GM21447 (cell line): Measurements from ENCODE around the gene IL2RA.
"Not testable (repeated sequence)": the region's sequence is repeated elsewhere in the genome, so short reads cannot be mapped to it uniquely, and the experiment has no call there.

Source experiments
- ATAC-seq: cut with Tn5 transposase; IDR thresholded peaks from one replicate; pipeline ENCODE4 v1.9.1; 2021; ENCODE audit not compliant: unreplicated experiment

IL2RA gene

GRCh38 chr10:6018422-6018821 is 43.7 kb downstream of the IL2RA start:
- ATAC-seq = no peak

GRCh38 chr10:6017781-6018354 is 44.3 kb downstream of the IL2RA start:
- ATAC-seq = no peak

DNA sequence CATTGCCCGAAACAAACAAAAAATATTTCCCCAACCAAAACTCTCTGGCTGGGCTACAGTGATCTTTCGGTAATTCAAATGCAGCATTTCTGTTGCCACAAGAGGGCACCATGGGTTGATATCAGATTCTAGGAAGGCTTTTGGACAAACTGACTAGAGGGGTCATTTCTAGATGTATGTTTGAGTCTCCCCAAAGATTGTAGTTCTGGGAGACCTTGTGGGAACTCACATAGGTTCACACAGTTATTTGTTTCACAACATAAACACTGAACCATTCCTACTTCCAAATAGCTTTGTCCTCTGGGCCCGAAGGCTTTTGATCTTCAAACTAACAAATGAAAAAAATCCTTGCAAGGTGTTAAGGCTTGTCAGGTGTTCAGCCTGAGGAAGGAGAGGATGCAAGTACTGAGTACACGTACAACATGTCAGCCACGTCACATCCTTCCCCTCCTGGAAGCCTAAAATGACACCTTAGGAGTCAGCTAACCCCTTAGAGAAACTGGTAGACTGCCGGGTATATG is 47.9 kb downstream of the IL2RA start:
- ATAC-seq = peak; percentile 79

DNA sequence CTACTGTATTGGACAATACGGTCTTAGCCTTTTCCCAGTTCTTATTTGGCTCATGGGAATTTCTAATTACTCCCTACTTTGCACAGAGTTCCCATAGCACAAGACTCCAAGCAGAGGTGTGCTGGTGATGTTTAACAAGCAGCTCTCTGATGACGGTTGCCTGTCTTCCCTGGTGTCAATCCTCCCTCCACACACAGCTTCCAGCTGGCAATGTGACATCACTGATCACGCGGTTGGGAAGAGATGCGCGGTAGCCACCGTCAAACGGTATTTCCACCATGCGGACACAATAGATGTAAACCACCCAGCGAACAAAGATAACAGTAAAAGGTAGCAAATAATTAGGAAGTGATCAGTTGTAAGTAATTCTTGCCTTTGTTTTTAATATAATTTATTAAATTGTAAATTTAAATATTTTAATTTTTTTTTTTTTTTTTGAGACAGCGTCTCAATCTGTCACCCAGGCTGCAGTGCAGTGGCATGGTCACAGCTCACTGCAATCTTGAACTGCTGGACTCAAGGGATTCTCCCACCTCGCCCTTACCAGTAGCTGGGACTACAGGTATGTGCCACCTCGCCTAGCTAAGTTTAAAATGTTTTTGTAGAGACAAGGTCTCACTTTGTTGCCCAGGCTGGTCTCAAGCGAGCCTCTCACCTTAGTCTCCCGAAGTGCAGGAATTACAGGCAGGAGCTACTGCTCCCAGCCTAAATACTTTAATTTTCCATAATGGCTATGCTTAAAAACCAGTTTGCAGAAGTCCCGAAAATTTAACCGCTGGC is 48.6 kb downstream of the IL2RA start:
- ATAC-seq = no peak

DNA sequence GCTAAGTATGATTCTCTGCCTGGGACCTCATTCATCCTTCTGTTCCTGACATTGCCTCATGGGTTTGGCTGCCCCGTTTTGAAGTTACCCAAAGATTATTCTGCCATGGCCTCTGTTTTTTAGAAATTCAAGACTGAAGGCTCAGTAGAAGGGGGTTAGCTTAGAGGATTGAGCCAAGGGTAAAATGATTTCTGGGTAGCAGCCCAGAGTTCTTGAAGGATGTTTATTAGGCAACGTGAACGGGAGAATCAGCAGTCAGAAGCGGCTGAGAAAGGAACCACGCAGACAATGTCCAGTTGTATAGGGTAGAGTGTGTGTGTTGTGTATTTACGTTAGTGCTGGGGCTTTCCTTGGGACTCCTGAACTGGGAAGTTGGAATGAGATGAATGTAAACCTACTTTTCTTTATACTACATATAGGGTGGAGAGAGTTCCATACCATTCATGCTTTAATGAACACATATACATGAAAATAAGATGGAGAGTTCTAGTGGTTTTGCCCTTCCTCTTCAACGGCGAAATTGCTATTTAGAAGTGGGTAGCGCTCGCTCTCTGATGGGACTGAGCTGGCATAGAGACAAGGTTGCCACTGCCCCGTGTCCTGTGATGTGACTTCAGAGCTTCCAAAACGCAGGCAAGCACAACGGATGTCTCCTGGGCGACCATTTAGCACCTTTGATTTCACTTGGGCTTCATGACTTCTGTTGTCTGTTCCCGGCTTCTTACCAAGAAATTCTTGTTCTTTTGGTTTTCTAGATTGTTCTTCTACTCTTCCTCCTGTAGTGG is 49.9 kb downstream of the IL2RA start:
- no peak for ATAC-seq

DNA sequence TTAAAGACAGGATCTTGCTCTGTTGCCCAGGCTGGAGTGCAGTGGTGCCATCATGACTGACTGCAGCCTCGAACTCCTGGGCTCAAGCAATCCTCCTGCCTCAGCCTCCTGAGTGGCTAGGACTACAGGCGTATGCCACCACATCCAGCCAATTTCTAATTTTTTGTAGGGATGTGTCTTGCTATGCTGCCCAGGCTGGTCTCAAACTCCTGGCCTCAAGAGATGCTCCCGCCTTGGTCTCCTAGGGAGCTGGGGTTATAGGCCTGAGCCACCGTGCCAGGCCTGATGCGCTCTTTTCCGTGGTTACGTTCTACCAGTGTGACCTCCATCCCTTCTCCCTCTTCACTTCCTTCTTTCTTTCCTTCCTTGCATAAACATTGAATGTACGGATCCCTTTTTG is 50.6 kb downstream of the IL2RA start:
- no peak for ATAC-seq

- no peak for ATAC-seq
Measured at GRCh38 chr10:6010569-6010968, 51.6 kb downstream of the IL2RA start.

DNA sequence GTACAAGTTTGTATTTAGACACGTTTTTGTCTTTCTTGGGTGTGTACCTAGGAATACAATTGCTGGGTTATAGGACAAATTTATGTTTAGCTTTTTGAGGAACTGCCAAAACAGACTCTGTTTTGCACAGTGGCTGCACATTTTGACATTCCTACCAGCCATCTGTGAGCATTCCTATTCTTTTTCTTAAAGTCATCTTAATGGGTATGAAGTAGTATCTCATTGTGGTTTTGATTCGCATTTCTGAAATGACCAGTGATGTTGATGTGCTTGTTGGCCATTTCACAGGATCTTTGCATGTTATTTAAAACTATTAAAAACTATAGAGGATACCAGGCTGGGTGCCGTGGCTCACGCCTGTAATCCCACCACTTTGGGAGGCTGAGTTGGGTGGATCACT is 52.2 kb downstream of the IL2RA start:
- ATAC-seq = no peak

DNA sequence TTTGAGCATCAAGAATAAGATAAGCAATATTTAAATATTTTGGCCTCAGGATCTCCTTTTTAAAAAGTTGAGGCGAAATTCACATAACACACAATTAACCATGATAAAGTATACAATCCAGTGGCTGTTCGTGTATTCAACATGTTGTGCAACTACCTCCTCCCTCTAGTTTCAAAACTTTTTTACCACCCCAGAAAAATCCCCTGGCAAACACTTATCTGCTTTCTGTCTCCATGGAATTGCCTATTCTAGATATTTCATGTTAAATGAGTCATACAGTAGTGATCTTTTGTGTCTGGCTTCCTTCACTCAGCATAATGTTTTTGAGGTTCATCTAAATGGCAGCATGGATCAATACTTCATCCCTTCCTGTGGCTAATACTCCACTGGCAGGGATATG is 53.0 kb downstream of the IL2RA start:
- ATAC-seq = no peak

- ATAC-seq = no peak
Measured at GRCh38 chr10:6008497-6009142, 53.5 kb downstream of the IL2RA start.

DNA sequence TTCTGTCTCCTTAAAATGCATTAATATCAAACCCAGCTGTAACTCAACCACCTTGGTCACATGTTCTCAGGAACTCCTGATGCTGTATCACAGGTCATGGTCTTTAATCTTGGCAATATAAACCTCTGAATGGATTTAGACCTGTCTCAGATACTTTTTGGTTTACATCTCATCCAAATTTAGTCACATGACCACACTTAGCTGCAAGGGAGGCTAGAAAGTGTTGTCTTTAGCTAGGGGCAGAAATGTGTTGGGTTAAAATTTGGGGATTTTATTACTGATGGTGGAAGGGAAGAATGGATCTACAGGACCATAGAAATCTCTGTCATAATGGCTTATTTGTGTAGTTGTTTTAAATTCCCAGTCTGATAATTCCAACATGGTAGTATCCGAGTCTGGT is 55.2 kb downstream of the IL2RA start:
- ATAC-seq = no peak

DNA sequence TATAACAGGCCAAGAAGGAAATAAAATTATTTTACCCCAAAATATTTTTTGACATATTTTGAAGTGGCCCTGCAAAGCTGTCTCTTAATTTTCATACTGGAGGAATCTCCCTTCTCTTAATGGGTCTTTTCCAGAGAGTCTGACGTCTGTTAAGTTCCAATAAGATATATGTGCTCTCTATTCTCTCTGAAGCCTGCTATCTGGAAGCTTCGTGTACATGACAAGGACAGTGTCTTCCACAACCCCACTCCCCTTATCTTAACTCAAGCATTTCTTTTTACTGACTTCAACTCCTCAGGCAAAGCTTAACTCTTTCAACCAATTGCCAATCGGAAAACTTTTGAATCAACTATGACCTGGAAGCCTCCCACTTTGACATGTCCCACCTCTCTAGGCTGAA is 55.6 kb downstream of the IL2RA start:
- ATAC-seq = no peak

- no peak for ATAC-seq
Measured at GRCh38 chr10:6005856-6006395, 56.2 kb downstream of the IL2RA start.

GRCh38 chr10:6005161-6005804 is 56.9 kb downstream of the IL2RA start:
- ATAC-seq = not testable (repeated sequence)

DNA sequence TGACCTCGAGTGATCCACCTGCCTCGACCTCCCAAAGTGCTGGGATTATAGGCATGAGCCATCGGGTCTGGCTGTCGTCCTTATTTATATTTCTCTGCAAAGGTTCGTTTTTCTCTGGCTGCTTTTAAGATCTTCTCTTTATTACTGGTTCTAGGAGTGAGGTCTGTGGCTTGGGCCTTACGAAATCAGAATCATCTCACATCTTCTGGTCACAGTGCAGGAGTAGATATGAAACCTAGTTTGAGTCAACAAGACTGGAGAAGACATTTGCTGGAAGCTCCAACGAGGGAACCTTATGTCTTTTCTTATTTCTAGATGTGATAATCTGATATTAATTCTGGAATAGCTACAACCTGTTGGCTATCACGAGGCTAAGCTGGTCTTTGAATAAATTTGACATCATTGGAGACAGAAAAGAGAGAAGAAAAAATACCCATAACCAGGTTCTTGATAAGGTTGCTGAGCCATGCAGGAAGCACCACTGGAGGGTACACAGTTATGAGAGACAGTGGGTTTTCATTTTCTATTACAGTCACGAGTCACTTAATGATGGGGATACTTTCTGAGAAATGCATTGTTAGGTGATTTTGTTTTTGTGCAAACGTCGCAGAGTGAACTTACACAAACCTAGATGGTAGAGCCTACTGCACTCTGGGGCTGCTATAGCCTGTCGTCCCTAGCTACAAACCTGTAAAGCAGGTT is 59.2 kb downstream of the IL2RA start:
- ATAC-seq = no peak

DNA sequence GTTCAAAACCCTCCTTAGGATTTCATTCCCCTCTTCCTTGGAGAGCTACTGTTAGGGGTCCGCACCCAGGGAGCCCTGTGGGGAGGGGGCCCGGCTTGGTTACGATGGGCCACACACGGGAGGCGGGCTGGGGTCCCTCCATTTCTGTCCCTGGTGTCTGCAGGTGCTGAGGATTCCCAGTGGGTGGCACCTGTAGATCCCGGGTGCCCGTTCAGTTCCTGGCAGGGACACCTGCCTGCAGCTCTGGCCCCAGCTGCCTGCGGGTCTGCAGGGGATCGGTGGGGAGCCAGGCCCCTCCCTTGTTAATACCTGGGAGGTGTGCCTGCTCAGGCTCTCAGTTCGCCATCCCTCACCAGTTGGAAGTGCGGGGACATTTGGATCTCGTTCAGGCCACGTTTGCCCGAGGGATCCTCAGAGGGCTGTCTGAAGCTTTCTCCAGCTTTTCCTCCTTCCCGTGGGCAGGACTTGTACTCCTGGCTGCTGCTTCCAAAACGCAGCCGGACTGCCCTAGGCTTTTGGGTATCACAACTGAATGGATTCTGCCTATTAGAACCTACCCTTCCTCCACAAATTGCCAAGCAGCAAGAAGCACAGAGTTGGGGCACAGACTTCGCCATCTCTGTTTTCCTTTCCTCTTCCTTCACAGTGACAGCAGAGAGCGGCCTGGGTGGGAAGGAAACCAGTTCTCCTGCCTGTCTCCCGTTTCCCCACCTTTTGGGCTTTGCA is 62.6 kb downstream of the IL2RA start:
- no peak for ATAC-seq

GRCh38 chr10:5996696-5997095 is 65.5 kb downstream of the IL2RA start:
- ATAC-seq = no peak

DNA sequence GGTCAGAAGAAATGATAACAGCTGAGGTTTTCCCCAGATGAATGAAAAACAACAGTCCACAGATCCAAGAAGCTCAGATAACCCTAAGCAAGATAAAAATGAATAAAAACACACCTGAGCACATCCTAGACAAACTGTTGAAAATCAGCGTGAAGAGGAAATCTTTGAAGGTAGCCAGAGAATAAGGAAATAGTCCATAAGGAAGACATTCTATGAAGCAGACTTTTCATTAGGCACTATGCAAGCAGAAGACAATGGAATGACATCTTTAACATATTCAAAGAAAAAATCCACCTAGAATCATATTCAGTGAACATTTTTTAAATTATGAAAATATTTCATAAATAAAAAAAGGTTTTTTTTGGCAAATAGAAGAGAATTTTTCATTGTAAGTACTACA is 69.8 kb downstream of the IL2RA start:
- ATAC-seq = no peak

DNA sequence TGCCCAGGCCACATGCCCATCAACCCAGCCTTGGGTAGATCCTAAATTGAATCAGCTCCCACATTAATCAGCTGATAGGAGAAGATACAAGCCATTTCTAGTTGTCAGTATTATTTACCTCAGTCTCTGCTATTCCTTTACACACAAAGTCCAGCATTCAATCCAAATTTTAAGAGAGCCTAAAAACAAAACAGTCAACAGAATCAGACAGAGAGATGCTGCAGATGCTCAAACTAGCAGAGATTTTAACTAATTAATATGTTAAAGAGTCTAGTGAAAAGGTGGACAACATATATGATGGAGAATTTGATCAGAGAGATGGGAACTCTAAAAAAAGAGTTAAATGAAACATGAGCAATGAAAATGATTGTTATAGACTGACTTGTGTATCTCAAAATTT is 70.5 kb downstream of the IL2RA start:
- ATAC-seq = no peak
